Ovary (tissue), 3 donors: ENCODE results near the gene SDK1.

Source experiments
- POLR2A ChIP-seq: fragments of 450-650 bp; IDR thresholded peaks from one replicate; pipeline ENCODE4 v1.6.1; 2017; ENCODE audit warnings: antibody characterized with exemption, mild to moderate bottlenecking, moderate library complexity
- TF ChIP-seq, protein P1 (sequence below), 3 donors: fragments of 450-650 bp in 2 of 3; fragments of 200-600 bp in 1 of 3; IDR thresholded peaks; one replicate each; pipeline versions ENCODE4 v1.5.1 to v1.8.0; 2016 to 2022; ENCODE audit warnings: antibody characterized with exemption in 3 of 3, mild to moderate bottlenecking in 1 of 3
- donor health status: DM: no; HTN: no; CAD: no.

DNA sequence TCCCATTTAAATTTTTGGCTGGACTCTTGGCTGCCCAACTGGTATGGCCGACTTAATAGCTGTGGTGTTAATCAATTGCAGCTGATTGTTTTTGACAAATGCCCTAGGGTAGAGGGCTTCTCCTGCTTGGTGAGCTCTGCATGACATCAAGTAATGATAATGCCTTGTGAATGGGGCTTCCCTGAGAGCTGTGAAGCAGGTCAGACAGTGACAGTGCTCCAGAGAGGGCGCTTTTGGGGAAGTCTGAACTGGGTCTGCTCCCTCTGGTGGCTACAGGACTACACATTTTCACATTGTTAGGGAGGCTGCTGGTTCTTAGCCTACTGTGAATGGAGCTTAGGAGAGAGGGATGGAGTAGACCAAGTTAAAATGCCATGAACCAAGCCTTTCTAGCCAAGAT lies 98.8 kb downstream of the SDK1 start:
- TF ChIP-seq, protein P1, sequence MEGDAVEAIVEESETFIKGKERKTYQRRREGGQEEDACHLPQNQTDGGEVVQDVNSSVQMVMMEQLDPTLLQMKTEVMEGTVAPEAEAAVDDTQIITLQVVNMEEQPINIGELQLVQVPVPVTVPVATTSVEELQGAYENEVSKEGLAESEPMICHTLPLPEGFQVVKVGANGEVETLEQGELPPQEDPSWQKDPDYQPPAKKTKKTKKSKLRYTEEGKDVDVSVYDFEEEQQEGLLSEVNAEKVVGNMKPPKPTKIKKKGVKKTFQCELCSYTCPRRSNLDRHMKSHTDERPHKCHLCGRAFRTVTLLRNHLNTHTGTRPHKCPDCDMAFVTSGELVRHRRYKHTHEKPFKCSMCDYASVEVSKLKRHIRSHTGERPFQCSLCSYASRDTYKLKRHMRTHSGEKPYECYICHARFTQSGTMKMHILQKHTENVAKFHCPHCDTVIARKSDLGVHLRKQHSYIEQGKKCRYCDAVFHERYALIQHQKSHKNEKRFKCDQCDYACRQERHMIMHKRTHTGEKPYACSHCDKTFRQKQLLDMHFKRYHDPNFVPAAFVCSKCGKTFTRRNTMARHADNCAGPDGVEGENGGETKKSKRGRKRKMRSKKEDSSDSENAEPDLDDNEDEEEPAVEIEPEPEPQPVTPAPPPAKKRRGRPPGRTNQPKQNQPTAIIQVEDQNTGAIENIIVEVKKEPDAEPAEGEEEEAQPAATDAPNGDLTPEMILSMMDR (IDR thresholded peaks at IDR 0.05): no peak
- no peak for TF ChIP-seq POLR2A
